HL-60/S4 treated with retinoic acid at 250 ng/mL for 4 days and 3 days (cell line): ENCODE measurements around the gene MEI1.

Experiments
- in situ Hi-C: fragments of 300-500 bp; cut with MboI; formaldehyde crosslinking; loops from 2 replicates; pipeline ENCODE4 v1.7.0; 2022; ENCODE audit warnings: low sequenced_read_pairs

Gene MEI1

GRCh38 chr22:41777749-41778425 lies 78.6 kb downstream of the MEI1 start:
- in situ Hi-C loops: no loop called here

- in situ Hi-C loops: no loop called here
Observed at GRCh38 chr22:41779929-41780505, 80.7 kb downstream of the MEI1 start.

GRCh38 chr22:41780746-41781505 lies 81.6 kb downstream of the MEI1 start:
- in situ Hi-C loops: no loop called here

GRCh38 chr22:41781507-41781906 lies 82.2 kb downstream of the MEI1 start:
- in situ Hi-C loops: no loop called here

- in situ Hi-C loops: no loop called here
Observed at GRCh38 chr22:41782316-41782715, 83.0 kb downstream of the MEI1 start.

- in situ Hi-C loops: no loop called here
Observed at GRCh38 chr22:41782751-41783150, 83.4 kb downstream of the MEI1 start.

GRCh38 chr22:41787331-41787730 lies 88.0 kb downstream of the MEI1 start:
- in situ Hi-C loops: no loop called here

- in situ Hi-C loops: no loop called here
Observed at GRCh38 chr22:41793871-41794270, 94.6 kb downstream of the MEI1 start.

GRCh38 chr22:41798736-41799135 lies 99.4 kb downstream of the MEI1 start:
- in situ Hi-C loops: no loop called here

GRCh38 chr22:41799486-41800347 lies 100.4 kb downstream of the MEI1 start:
- in situ Hi-C loops: no loop called here

GRCh38 chr22:41800348-41801146 lies 101.2 kb downstream of the MEI1 start, which contains the start of gene CCDC134:
Gene CCDC134, plus strand, starts transcription at chr22:41800679. Its CDS starts 8,212 bp downstream, at chr22:41808891.
- in situ Hi-C loops: no loop called here

GRCh38 chr22:41801147-41801819 lies 102.0 kb downstream of the MEI1 start:
- in situ Hi-C loops: no loop called here

GRCh38 chr22:41801886-41802285 lies 102.6 kb downstream of the MEI1 start:
- in situ Hi-C loops: no loop called here

GRCh38 chr22:41805639-41806038 lies 106.3 kb downstream of the MEI1 start:
- in situ Hi-C loops: no loop called here

- in situ Hi-C loops: no loop called here
Observed at GRCh38 chr22:41808400-41808799, 109.1 kb downstream of the MEI1 start.

- in situ Hi-C loops: no loop called here
Observed at GRCh38 chr22:41810022-41810421, 110.7 kb downstream of the MEI1 start.

- in situ Hi-C loops: no loop called here
Observed at GRCh38 chr22:41812805-41813545, 113.7 kb downstream of the MEI1 start.

GRCh38 chr22:41813726-41814410 lies 114.6 kb downstream of the MEI1 start:
- in situ Hi-C loops: no loop called here
